SK-N-SH (cell line): ENCODE data around the gene ZNF709. TPM values are rescaled to one million over a fixed set of nuclear protein-coding genes. Genes with fewer than 3 reads are reported as not detected.
"Not testable (repeated sequence)": the region's sequence is repeated elsewhere in the genome, so short reads cannot be mapped to it uniquely, and the experiment has no call there.

ENCODE experiments used
- CTCF ChIA-PET: fragments of 300-600, 350-600 bp; formaldehyde crosslinking; extraction: SDS; loops from one replicate; lab custom pipeline; 2021; lab: Yijun Ruan, JAX
- POLR2A ChIA-PET: fragments of 350-600 bp; sonication (Branson Sonifier 250); formaldehyde crosslinking; extraction: SDS; loops from one replicate; lab custom pipeline; 2020; ENCODE audit warnings: antibody characterized with exemption, inconsistent platforms; lab: Yijun Ruan, JAX
- DNase-seq: peaks from one replicate; pipeline ENCODE4 v3.0.0; 2012
- H2AFZ ChIP-seq: fragments of 200-600 bp; sonication (generic); 2 replicates; pipeline ENCODE4 v1.8.1; 2016; ENCODE audit warnings: antibody characterized with exemption, mild to moderate bottlenecking, low read depth
- H3F3A ChIP-seq: fragments of 200-600 bp; sonication (generic); replicated peaks from 2 replicates; pipeline ENCODE3; 2016; ENCODE audit warnings: antibody characterized with exemption, mild to moderate bottlenecking; ENCODE audit not compliant: insufficient read depth
- H3K27ac ChIP-seq, 2 experiments: fragments of 200-500 bp in 1 of 2; fragments of 200-600 bp in 1 of 2; sonication (Bioruptor generic) in 1 of 2; sonication (generic), shearing (Covaris generic) in 1 of 2; 2 replicates each; pipeline versions ENCODE4 v1.5.1 to v1.6.1; 2014 to 2016; ENCODE audit warnings: low read depth in 2 of 2, inconsistent platforms in 1 of 2, low read length in 1 of 2, mild to moderate bottlenecking in 1 of 2, mixed read lengths in 1 of 2
- H3K27me3 ChIP-seq: fragments of 200-600 bp; sonication (generic), shearing (Covaris generic); 2 replicates; pipeline ENCODE4 v1.6.1; 2016; ENCODE audit warnings: mixed run types; ENCODE audit not compliant: insufficient read depth
- H3K36me3 ChIP-seq, 2 experiments: fragments of 200-500 bp in 1 of 2; fragments of 200-600 bp in 1 of 2; sonication (Bioruptor generic) in 1 of 2; sonication (generic) in 1 of 2; replicated peaks in 1 of 2; 2 replicates each; pipeline versions ENCODE3 to v1.5.1; 2014 to 2016; ENCODE audit warnings: low read length in 1 of 2, mild to moderate bottlenecking in 1 of 2; ENCODE audit not compliant: insufficient read depth in 2 of 2, control insufficient read depth in 1 of 2
- H3K4me1 ChIP-seq, 2 experiments: fragments of 200-500 bp in 1 of 2; fragments of 200-600 bp in 1 of 2; sonication (Bioruptor generic) in 1 of 2; sonication (generic), shearing (Covaris generic) in 1 of 2; 2 replicates each; pipeline versions ENCODE4 v1.5.1 to v1.6.1; 2014 to 2016; ENCODE audit warnings: low read depth in 1 of 2, low read length in 1 of 2, mixed run types in 1 of 2; ENCODE audit not compliant: insufficient read depth in 2 of 2, control insufficient read depth in 1 of 2
- H3K4me2 ChIP-seq: fragments of 200-600 bp; sonication (generic), shearing (Covaris generic); 2 replicates; pipeline ENCODE4 v1.6.1; 2017; ENCODE audit warnings: mixed run types
- H3K4me3 ChIP-seq, 2 experiments: fragments of 200-500 bp in 1 of 2; fragments of 200-600 bp in 1 of 2; sonication (Bioruptor generic) in 1 of 2; sonication (generic), shearing (Covaris generic) in 1 of 2; 2 replicates each; pipeline versions ENCODE4 v1.5.1 to v1.8.1; 2014 to 2016; ENCODE audit warnings: low read depth in 2 of 2, inconsistent platforms in 1 of 2, low read length in 1 of 2, mild to moderate bottlenecking in 1 of 2, mixed read lengths in 1 of 2, moderate library complexity in 1 of 2
- H3K79me2 ChIP-seq: fragments of 200-600 bp; sonication (generic); 2 replicates; pipeline ENCODE4 v1.8.1; 2017; ENCODE audit warnings: mild to moderate bottlenecking; ENCODE audit not compliant: insufficient read depth
- H3K9ac ChIP-seq: fragments of 200-600 bp; sonication (generic); 2 replicates; pipeline ENCODE4 v1.6.1; 2017; ENCODE audit warnings: mixed run types
- H3K9me2 ChIP-seq: fragments of 200-600 bp; sonication (generic); 2 replicates; pipeline ENCODE4 v1.6.1; 2017; ENCODE audit warnings: mixed run types
- H3K9me3 ChIP-seq: fragments of 200-600 bp; sonication (generic); 2 replicates; pipeline ENCODE4 v1.6.1; 2017; ENCODE audit warnings: mixed run types, mild to moderate bottlenecking, moderate library complexity
- H4K20me1 ChIP-seq: fragments of 200-600 bp; sonication (generic); 2 replicates; pipeline ENCODE4 v1.6.1; 2017; ENCODE audit warnings: mild to moderate bottlenecking, mixed run types; ENCODE audit not compliant: insufficient read depth
- CHD2 ChIP-seq: fragments of 150-350 bp; IDR thresholded peaks from 2 replicates; pipeline ENCODE4 v1.6.1; 2018; ENCODE audit warnings: low read length; ENCODE audit not compliant: partially characterized antibody
- EP300 ChIP-seq, 2 experiments: IDR thresholded peaks; 2 replicates each; pipeline versions ENCODE4 v1.4.0 to v1.6.1; 2012; ENCODE audit warnings: borderline replicate concordance in 1 of 2, low read depth in 1 of 2, low read length in 1 of 2
- FOSL2 ChIP-seq: IDR thresholded peaks from 2 replicates; pipeline ENCODE4 v1.4.0; 2012; ENCODE audit warnings: low read depth, mild to moderate bottlenecking, moderate library complexity, borderline replicate concordance
- GABPA ChIP-seq: IDR thresholded peaks from 2 replicates; pipeline ENCODE4 v1.4.0; 2012; ENCODE audit warnings: low read depth, mild to moderate bottlenecking
- IRF3 ChIP-seq: fragments of 150-350 bp; IDR thresholded peaks from 2 replicates; pipeline ENCODE4 v1.6.1; 2016; ENCODE audit warnings: mild to moderate bottlenecking, low read depth, low read length
- MEF2A ChIP-seq: IDR thresholded peaks from 2 replicates; pipeline ENCODE4 v1.4.0; 2012; ENCODE audit warnings: low read depth, borderline replicate concordance
- NFIC ChIP-seq: IDR thresholded peaks from 2 replicates; pipeline ENCODE4 v1.4.0; 2012; ENCODE audit warnings: borderline replicate concordance
- PBX3 ChIP-seq: IDR thresholded peaks from 2 replicates; pipeline ENCODE4; 2012
- RAD21 ChIP-seq: IDR thresholded peaks from 2 replicates; pipeline ENCODE4 v1.6.1; 2012; ENCODE audit warnings: mild to moderate bottlenecking, low read length
- RFX5 ChIP-seq: IDR thresholded peaks from 2 replicates; pipeline ENCODE4 v1.6.1; 2012; ENCODE audit warnings: mild to moderate bottlenecking, improper control_type of control experiment, low read length
- TEAD4 ChIP-seq: IDR thresholded peaks from 2 replicates; pipeline ENCODE4 v1.4.0; 2012; ENCODE audit warnings: mild to moderate bottlenecking, borderline replicate concordance; ENCODE audit not compliant: insufficient read depth
- USF2 ChIP-seq: fragments of 150-350 bp; IDR thresholded peaks from 2 replicates; pipeline ENCODE4 v1.6.1; 2017; ENCODE audit warnings: antibody characterized with exemption, low read length, low read depth, borderline replicate concordance
- WGBS: methylation state at CpG from one replicate; pipeline ENCODE4 v1.1.6; 2017; ENCODE audit warnings: low lambda C conversion rate; 5-methylcytosine and 5-hydroxymethylcytosine counted together
- polyA plus RNA-seq, 3 experiments: library from polyadenylated mRNA; depleted of rRNA; stranded (reverse); fragments of >200 nt; gene quantifications; 2 replicates each; pipeline ENCODE4 v1.2.3, GENCODE V29; 2012

ZNF709 gene
- polyA plus RNA-seq, 1 of the 3 experiments (the other 2 are of a cell fraction), result 0.64 TPM

GRCh38 chr19:12494260-12494860 is 9.7 kb upstream of the ZNF709 start:
- peaks cover 0 to 3% of the 10 kb centered on the region in 2 experiments; a peak in 1 of 4 replicates for H3K4me1 ChIP-seq
- DNase-seq, result no peak
- TF ChIP-seq IRF3, result no peak
- no peak for TF ChIP-seq PBX3
- no peak for TF ChIP-seq MEF2A
- TF ChIP-seq GABPA, result no peak
- no peak for TF ChIP-seq RFX5
- no peak for TF ChIP-seq RAD21
- no peak for TF ChIP-seq USF2
- TF ChIP-seq FOSL2, result no peak
- no peak for TF ChIP-seq NFIC
- TF ChIP-seq TEAD4, result no peak
- no peak for TF ChIP-seq CHD2
- no peak for TF ChIP-seq EP300 (IDR thresholded peaks at IDR 0.05; ENCODE audit: borderline replicate concordance in 1 of 2, low read depth in 1 of 2, low read length in 1 of 2)
- no peaks in the 10 kb centered on the region for H3K9me2 ChIP-seq
- H3K27ac ChIP-seq, result peak overlapping the region in 1 of 2 experiments; percentile 72; a peak in 3 of 4 replicates
- H4K20me1 ChIP-seq, result no peaks in the 10 kb centered on the region
- H3K4me3 ChIP-seq, result peak overlapping the region; percentile 55 to 69; a peak in 3 of 4 replicates
- peak overlapping the region; percentile 82; the same call in 1 of the 2 replicates for H3K4me2 ChIP-seq
- H3K9ac ChIP-seq, result no peak overlapping the region
- no peaks in the 10 kb centered on the region for H3K9me3 ChIP-seq
- H3K27me3 ChIP-seq, result no peaks in the 10 kb centered on the region
- peaks cover 13% of the 10 kb centered on the region for H3F3A ChIP-seq
- no peaks in the 10 kb centered on the region for H3K36me3 ChIP-seq
- ChIA-PET CTCF (interaction anchor here (0.6 to 2.1 kb wide), 8 partner anchors 10 to 570 kb away, joined by 3 to 10 read pairs (median 4); partner anchors contain the start of genes ZNF490, ZNF709 and ZNF791), POLR2A (interaction anchor here (1.2 to 1.5 kb wide), 3 partner anchors 10 to 571 kb away, joined by 4 to 16 read pairs (median 7); partner anchors contain the start of gene ZNF709)
- no peaks in the 10 kb centered on the region for H3K79me2 ChIP-seq
- 85% methylated on average over 3 of the region's 3 CpGs for WGBS
- no peak overlapping the region for H2AFZ ChIP-seq

- H3F3A ChIP-seq, H3K9me2 ChIP-seq, H3K9me3 ChIP-seq, H2AFZ ChIP-seq, H3K27me3 ChIP-seq, DNase-seq, POLR2A ChIA-PET, CTCF ChIA-PET, H3K4me1 ChIP-seq, H3K4me3 ChIP-seq, H4K20me1 ChIP-seq, H3K27ac ChIP-seq, H3K4me2 ChIP-seq, H3K9ac ChIP-seq, H3K36me3 ChIP-seq: not testable (repeated sequence)
- WGBS, result 50% methylated on average over 1 of the region's 1 CpG
- H3K79me2 ChIP-seq, result peaks cover 32% of the 10 kb centered on the region
Observed at GRCh38 chr19:12486265-12486783, 1.7 kb upstream of the ZNF709 start.
